TTC549 (cell line): ENCODE measurements around the gene CORO6.
"Not testable (repeated sequence)": the region's sequence is repeated elsewhere in the genome, so short reads cannot be mapped to it uniquely, and the experiment has no call there.

Experiments
- FAIRE-seq: peaks from 2 replicates; lab custom pipeline; 2012; peaks lifted over from hg19 to GRCh38; lab: Jason Lieb, UNC

CORO6 gene

GRCh38 chr17:29622337-29623282 is at the start of gene CORO6:
Gene CORO6, minus strand, starts transcription at chr17:29622912. Its CDS starts 1,491 bp downstream, at chr17:29621421.
- no peak for FAIRE-seq

- no peak for FAIRE-seq
These were observed 48.9 kb upstream of the CORO6 start for GRCh38 chr17:29671661-29672060.

- FAIRE-seq = no peak
These were observed 46.6 kb upstream of the CORO6 start for GRCh38 chr17:29669266-29669665.

- FAIRE-seq = no peak
These were observed 45.3 kb upstream of the CORO6 start for GRCh38 chr17:29667969-29668368.

GRCh38 chr17:29665481-29665810 is 42.7 kb upstream of the CORO6 start:
- no peak for FAIRE-seq

GRCh38 chr17:29664743-29665480 is 42.2 kb upstream of the CORO6 start:
- no peak for FAIRE-seq

GRCh38 chr17:29663155-29663554 is 40.4 kb upstream of the CORO6 start:
- FAIRE-seq = no peak

- no peak for FAIRE-seq
These were observed 38.5 kb upstream of the CORO6 start for GRCh38 chr17:29661213-29661612.

- no peak for FAIRE-seq
These were observed 36.4 kb upstream of the CORO6 start for GRCh38 chr17:29659155-29659554.

GRCh38 chr17:29655323-29655722 is 32.6 kb upstream of the CORO6 start:
- FAIRE-seq = no peak

- FAIRE-seq = no peak
These were observed 31.4 kb upstream of the CORO6 start for GRCh38 chr17:29653995-29654714.

GRCh38 chr17:29652976-29653375 is 30.3 kb upstream of the CORO6 start:
- no peak for FAIRE-seq

GRCh38 chr17:29651913-29652312 is 29.2 kb upstream of the CORO6 start:
- not testable (repeated sequence) for FAIRE-seq

GRCh38 chr17:29650396-29650795 is 27.7 kb upstream of the CORO6 start:
- FAIRE-seq = no peak

- FAIRE-seq = no peak
These were observed 26.6 kb upstream of the CORO6 start for GRCh38 chr17:29649359-29649758.

GRCh38 chr17:29648005-29648404 is 25.3 kb upstream of the CORO6 start:
- FAIRE-seq = no peak

- no peak for FAIRE-seq
These were observed 22.9 kb upstream of the CORO6 start for GRCh38 chr17:29645515-29646051.

- no peak for FAIRE-seq
These were observed 21.1 kb upstream of the CORO6 start for GRCh38 chr17:29643817-29644160.

- FAIRE-seq = no peak
These were observed 19.5 kb upstream of the CORO6 start for GRCh38 chr17:29642171-29642611.

GRCh38 chr17:29640981-29641642 is 18.4 kb upstream of the CORO6 start:
- FAIRE-seq = no peak

- no peak for FAIRE-seq
These were observed 17.7 kb upstream of the CORO6 start for GRCh38 chr17:29640413-29640812.

GRCh38 chr17:29633886-29634285 is 11.2 kb upstream of the CORO6 start:
- FAIRE-seq = no peak
